GM10847 (cell line): Measurements from ENCODE around the gene CRBN.
A peak's percentile ranks its signal among the peaks of the same experiment; 100 is the strongest.

Experiments used
- POLR2A ChIP-seq: IDR thresholded peaks from 2 replicates; pipeline ENCODE4 v1.6.1; 2011; ENCODE audit not compliant: insufficient read length; ENCODE audit errors: extremely low read depth

The CRBN gene

DNA sequence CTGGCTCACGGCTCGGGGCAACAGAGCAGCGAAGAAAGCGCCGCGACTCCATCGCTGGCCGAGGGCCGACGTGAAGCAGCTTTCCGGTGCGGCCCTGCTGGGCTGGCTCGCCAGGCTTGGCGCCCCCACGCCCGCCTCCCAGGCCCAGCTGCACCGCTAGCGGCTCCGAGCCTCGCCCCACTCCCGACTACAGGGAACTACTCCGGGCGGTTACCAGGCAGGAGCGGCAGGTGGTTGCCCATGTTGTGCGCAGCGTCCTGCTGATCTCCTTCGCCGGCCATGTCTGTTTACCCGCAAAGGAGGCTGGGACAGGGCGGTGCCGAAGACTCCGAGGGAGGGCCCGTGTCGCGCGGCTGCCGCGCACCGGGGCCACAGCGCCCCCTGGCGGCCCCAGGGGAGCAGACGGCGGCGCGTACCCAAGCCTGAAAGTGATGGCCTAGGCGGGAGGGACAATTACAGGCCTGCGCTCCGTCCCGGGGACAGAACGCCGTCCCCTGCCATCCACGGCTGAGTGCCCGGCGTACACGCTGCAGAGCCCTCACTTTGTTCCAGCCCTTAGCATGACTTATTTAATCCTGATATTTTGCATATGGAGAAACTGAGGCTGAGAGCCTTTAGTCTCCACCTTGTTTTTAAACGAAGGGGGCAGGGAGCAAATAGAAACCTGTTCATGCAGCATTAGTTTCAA lies at the start of gene CRBN:
Gene CRBN, minus strand, starts transcription at position 285 of the 688 bp plus-strand sequence. Its CDS starts 4 bp downstream, at position 281.
- TF ChIP-seq POLR2A = peak; percentile 71

DNA sequence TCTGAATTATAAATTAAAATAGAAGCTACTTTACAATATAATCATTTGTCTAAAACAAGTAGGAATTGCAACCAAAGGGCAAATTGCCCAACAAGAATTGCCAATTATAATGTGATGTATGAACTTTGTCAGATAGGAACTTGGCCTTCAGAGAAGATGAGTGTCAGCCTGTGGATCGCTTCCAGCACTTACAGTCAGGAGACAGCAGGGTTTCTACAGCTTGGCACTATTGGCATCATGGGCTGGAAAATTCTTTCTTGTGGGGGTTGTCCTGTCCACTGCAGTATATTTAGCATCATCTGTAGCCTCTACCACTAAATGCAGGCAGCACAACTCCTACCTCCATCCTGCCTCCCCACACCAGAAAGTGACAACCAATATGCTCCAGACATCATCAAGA lies 48.1 kb upstream of the CRBN start:
- no peak for TF ChIP-seq POLR2A

DNA sequence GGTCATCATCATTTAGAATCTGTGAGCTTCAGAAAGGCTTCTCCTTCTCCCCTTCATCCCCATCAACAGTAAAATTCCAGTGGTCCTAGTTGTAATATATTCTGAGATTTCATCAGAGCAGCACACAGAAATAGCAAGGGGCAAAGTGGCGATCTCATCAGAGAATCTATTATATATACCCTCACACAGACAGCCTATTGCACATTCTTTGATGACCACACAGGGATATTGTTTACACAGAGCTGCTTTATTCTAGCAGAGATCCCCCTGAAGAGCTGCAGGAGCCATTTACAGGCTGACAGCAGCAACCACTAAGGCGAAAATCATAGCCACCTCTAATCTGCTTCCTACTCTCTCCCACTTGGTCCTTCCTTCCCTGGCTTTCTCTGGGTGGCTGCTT lies 42.0 kb upstream of the CRBN start:
- TF ChIP-seq POLR2A = no peak

DNA sequence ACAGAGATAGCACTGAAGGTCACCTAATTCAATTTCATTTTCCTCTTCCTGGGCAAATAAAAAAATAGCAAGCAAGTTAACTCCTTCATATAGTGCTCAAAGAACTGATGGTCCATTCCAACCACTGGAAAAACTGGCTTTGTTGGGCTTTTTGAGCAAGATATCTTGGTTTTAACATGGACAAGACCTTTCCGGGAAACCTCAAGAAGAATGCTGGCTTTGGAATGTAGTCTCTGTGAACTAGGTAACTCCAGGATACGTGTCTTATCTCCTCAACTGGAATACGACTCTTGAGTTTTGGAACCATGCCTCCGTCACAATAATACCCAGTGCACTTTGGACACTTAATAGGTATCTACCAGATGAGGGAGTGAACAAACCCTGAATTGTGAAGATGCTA lies 36.9 kb upstream of the CRBN start:
- no peak for TF ChIP-seq POLR2A

DNA sequence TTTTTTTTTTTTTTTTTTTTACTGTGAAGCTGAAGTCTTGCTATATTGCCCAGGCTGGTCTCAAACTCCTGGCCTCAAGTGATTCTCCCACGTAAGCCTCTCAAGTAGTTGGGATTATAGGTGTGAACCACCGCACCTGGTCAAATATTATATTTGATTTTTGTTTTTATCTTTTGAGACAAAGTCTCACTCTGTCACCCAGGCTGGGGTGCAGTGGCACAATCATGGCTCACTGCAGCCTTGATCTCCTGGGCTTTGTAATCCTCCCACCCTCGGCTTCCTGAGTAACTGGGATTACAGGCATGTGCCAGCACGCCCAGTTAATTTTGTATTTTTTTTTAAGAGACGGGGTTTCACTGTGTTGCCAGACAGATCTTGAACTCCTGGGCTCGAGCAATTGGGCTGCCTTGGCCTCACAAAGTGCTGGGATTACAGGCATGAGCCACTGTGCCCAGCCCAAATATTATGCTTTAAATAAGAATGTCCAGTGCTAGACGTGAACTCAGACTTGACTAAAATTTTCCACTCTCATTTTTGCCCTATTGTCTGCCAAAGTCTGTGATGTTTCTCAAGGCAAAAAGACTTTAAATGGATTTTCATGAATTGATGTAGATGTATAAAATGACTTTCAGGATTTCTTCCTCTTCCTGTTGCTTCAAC lies 33.4 kb upstream of the CRBN start:
- no peak for TF ChIP-seq POLR2A

DNA sequence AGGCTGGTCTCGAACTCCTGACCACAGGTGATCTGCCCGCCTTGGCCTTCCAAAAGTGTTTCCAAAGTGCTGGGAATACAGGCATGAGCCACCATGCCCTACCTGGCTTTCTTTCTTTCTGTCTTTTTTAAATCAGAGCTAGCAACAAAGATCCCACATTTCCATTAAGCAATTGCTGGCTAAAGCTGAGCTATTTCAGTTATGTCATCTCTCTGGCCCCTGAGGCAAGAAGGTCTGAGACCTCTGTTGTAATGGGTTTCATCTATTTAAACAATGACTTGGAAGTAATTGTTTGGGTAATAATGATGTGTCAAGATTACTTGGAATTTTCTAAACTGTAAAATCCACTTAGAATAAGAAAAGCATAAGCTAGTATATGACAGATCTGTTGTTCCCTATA lies 30.2 kb upstream of the CRBN start:
- TF ChIP-seq POLR2A = no peak

DNA sequence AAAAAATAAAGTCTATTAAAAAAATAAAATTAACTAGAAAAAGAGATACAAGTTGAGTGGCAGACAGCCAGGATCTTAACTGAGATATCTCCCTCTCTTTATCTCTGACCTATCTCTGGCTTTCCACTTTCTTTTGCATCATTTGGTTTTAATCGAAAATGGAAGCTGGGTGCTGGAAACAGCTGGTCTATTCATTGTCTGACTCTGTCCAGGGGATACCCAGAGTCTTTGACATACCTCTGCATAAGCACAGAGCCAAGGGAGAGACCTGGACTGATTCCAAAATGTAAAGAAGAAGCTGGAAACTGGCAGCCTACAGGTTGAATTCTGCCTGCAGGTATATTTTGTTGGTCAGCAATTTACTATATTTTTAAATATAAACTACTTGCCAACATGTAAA lies 29.6 kb upstream of the CRBN start:
- TF ChIP-seq POLR2A = no peak

DNA sequence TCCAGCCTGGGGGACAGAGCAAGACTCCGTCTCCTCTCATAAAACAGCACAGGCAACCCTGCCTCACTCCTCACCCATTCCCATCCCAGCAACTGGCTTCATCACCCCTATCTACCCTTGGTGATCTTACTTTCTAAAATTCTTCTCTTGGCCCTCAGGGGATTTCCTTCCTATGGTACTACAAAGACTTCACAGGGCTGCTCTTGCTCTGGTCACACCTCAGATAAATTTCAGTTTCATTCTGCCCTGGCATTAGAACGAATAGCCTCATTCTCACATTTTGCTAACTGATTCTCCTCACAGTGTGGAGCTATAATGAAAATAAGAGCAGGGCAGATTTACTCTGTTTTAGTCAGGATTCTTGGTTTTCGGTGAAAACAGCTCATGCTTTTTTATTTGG lies 22.1 kb upstream of the CRBN start:
- TF ChIP-seq POLR2A = no peak

DNA sequence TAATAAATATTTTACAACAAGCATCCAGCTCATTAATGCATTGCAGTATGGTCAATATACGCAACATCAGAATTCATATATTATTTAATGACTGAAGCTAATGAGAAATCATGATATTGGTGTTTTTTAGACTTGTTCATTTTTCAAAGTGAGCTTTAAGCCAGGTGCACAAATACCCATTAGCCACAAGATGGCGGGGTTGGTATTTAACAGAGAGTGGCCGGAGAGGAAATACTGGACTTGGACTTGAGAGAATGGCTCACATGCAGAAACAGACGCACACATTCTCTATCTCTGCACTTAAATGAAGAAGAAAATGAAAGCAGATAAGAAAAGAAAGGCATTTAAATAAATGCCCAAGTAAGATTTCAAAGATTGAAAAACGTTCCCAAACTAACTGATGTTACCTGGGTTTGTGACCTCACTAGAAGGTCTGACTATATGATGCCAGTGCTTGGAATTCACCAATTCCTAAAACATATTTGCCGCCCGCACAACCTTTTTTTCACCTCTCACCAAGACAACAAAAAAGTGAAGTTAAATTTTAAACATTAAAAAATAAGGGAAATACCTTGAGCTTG lies 21.2 kb upstream of the CRBN start:
- TF ChIP-seq POLR2A = no peak

DNA sequence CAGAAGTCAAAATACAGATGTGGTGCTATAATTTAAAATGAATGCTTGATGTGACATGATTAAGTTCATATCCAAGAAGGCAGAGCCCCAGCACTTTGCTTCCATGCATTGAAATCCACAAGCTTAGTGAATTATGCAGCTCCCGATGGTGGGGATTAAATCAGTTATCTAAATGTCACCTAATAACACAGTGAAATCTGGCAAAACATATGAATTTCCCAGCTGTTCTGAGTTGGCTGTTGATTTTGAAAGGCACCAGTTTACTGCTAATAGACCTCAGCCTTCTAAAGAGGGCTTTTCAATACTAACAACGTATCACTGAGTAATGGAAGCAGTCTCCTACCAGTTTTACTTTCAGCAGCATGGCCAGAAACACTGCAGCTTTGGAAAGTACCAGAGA lies 19.8 kb upstream of the CRBN start:
- no peak for TF ChIP-seq POLR2A

DNA sequence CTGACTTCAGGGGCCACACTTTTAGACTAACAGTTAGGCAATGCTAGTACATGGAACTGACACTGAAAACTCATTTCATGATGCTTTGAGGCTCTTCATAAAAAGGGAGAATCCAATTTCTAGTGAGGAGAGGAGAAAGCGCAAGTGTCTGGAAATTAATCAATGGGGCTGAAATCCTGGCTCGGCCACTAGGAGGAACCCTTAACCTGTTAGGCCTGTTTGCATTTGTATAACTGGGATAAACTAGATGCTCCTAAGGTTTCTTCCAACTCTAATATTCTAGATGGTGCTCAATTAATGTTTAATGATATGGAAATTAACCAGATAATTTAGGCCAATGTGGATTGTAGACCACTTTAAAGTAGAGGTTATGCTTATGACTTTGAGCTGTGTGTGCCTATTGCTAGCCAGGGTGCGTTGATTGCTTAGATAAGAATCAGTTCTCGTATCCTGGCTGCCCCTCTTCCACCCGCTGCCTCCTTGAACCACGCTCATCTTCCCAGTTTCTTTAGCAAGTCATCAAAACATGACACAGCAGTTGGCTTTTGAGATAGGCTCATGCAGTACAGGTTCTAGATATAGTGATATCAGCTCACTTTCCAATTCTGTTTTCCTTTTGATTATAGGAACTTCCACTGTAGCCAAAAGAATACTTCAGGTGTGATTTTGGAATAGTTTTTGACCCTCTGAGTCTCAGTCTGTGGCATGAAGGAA lies 16.8 kb upstream of the CRBN start:
- no peak for TF ChIP-seq POLR2A

DNA sequence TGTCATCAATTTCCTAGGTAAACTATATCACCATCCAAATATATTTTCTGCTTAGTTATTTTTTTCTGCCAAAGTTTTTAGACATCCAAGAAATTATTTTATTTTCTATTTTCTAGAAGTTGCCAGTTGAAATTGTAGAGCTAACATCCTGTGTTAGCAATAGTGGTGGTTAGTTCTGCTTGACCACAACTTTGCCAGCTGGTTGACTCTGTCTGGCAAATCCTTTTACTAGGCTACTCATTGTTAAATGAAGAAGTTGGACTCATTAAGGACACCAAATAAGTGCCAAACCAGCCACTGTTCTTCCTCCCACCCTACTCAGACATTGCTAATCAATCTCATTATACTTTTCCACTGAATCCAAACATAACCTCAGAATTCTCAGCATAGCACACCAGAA lies 15.4 kb upstream of the CRBN start:
- no peak for TF ChIP-seq POLR2A

DNA sequence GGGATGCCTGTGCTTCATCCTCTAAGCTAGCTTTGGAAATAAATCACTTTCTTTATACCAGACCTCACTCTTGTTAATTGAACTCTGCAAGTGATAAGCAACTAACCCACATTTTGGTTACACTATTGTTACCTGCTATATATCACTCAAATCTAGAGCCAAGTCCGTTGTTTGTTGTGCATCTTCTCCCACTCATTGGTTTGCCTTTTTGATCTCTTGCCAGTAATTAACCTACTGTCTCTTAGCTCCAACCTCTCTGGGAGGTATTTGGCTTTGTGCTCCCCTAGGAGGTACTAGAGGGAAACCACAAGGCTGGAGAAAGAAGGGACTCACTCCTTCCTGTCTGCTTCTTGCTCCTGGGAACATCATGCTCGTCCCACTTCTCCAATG lies 12.8 kb upstream of the CRBN start:
- no peak for TF ChIP-seq POLR2A

DNA sequence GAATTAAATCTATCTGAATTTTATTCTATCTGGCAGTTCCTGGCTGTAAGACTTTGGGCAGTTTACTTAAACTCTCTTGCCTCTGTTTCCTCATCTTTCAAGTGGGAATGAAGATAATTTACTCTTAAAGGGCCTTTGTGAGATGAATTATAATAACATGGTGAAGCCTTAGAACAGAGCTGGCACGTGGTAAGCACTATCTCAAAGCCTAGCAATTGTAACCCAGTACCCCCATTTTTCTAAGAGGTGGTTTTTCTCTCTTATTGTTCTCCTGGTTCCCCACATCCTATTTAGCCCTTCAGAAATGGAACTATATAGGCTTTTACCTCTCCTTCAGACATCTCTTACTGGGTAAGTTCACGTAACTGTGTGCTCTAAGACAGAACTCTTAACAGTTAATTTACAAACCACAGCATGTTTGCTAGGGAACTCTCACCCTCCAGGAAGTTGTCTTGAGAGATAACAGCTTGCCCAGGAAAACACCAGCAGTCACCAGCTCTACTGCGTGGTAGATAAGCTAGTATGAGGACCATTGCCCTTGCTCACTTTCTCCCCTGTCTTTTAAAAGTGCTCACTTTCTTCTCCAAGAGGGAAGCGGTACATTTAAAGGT lies 12.3 kb upstream of the CRBN start:
- TF ChIP-seq POLR2A = no peak

DNA sequence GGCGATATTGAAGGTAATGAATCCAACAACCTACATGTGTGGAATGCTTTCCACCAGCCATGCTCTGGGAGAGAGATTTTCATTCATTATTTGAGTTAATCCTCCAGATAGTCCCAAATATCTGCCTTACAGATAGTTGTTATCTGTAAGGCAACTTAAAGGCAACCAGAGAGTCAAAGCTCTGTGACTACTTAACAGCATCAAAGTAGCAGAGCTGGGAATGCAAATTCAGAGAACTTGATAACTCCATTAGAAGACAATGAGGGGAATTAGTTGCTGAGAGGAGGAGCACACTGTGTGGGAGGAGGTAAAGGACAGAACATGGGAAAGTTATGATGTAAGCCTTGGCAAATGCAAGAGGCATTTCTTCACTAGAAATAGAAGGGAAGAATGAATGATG lies 10.5 kb upstream of the CRBN start:
- TF ChIP-seq POLR2A = no peak

DNA sequence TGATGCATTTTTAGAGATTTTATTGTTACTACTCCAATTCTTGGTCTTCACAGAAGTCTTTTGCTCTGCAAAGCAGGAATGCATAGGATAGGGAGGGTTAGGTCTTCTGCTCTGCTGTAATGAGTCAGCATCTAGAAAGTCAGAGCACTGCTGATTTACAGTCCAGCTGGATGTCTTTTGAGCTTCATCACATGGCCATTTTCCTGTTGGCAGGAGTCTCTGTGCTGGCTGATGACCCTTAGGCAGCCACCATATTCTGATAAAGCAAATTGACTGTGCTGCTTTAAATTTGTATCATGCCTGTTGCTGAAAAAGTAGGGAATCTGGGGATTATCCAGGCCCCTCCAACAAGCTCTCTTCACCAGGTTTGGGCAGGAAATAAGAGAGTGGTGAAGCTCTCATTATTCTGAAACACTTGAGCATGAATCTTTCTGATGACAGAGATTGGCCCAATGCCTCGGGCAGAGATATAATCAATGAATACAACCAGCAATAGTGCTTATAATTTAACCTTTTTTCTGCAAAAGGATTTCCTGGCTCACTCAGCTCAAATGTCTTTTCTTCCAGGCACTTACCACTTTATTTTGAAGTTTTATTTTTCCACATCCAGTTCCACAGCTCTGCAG lies 9.7 kb upstream of the CRBN start:
- TF ChIP-seq POLR2A = no peak

DNA sequence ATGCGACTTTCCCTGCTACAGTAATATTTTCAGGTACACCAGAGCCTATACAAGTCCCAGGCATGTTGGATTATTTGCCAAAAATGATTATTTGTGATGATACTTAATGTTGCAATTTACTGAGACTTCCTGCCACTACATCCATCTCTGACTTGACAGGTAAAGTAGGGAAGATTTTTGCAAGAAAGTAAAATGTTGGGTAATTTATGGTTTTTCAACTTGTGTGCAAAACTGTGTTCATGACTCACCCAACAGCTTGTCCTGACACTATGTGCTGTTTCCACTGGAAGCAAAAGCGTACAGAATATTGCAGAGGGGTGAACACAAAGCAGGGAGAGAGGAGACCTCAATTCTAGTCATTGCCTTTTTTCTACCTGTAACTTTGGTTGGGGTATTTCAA lies 5.4 kb upstream of the CRBN start:
- no peak for TF ChIP-seq POLR2A
